ENCODE data around the gene SEC22C.

Gene SEC22C

GRCh38 chr3:42513121-42513520, 68.6 kb downstream of the SEC22C start:
- DNase-seq (ENCODE audit: low read depth): no peak

GRCh38 chr3:42511736-42512135, 70.0 kb downstream of the SEC22C start:
- DNase-seq (ENCODE audit: low read depth): no peak

GRCh38 chr3:42511201-42511600, 70.6 kb downstream of the SEC22C start:
- DNase-seq (ENCODE audit: low read depth): no peak

GRCh38 chr3:42510325-42510724, 71.4 kb downstream of the SEC22C start:
- DNase-seq (ENCODE audit: low read depth): no peak

GRCh38 chr3:42509111-42509510, 72.7 kb downstream of the SEC22C start:
- no peak for DNase-seq (ENCODE audit: low read depth)

- DNase-seq (ENCODE audit: low read depth): no peak
These were observed 73.2 kb downstream of the SEC22C start for GRCh38 chr3:42508562-42508961.

GRCh38 chr3:42507761-42508335, 73.9 kb downstream of the SEC22C start:
- no peak for DNase-seq (ENCODE audit: low read depth)

- no peak for DNase-seq (ENCODE audit: low read depth)
These were observed 74.5 kb downstream of the SEC22C start for GRCh38 chr3:42507252-42507651.

GRCh38 chr3:42505849-42506410, 75.8 kb downstream of the SEC22C start:
- no peak for DNase-seq (ENCODE audit: low read depth)

- DNase-seq (ENCODE audit: low read depth): no peak
These were observed 76.5 kb downstream of the SEC22C start for GRCh38 chr3:42505128-42505848.

- no peak for DNase-seq (ENCODE audit: low read depth)
These were observed 77.2 kb downstream of the SEC22C start for GRCh38 chr3:42504334-42505127.

GRCh38 chr3:42503957-42504333, 77.8 kb downstream of the SEC22C start:
- DNase-seq (ENCODE audit: low read depth): no peak

GRCh38 chr3:42503251-42503924, 78.4 kb downstream of the SEC22C start:
- DNase-seq (ENCODE audit: low read depth): no peak

- no peak for DNase-seq (ENCODE audit: low read depth)
These were observed 79.1 kb downstream of the SEC22C start, which contains the start of gene VIPR1 for GRCh38 chr3:42502429-42503250. Gene VIPR1, plus strand, starts transcription at chr3:42502643. Its CDS starts 93 bp downstream, at chr3:42502736.

GRCh38 chr3:42501681-42502428, 79.9 kb downstream of the SEC22C start:
- no peak for DNase-seq (ENCODE audit: low read depth)

- DNase-seq (ENCODE audit: low read depth): no peak
These were observed 80.5 kb downstream of the SEC22C start for GRCh38 chr3:42501321-42501680.

GRCh38 chr3:42500909-42501308, 80.9 kb downstream of the SEC22C start:
- no peak for DNase-seq (ENCODE audit: low read depth)

- no peak for DNase-seq (ENCODE audit: low read depth)
These were observed 81.7 kb downstream of the SEC22C start for GRCh38 chr3:42500091-42500490.

GRCh38 chr3:42499478-42499871, 82.3 kb downstream of the SEC22C start:
- DNase-seq (ENCODE audit: low read depth): no peak

GRCh38 chr3:42498791-42499477, 82.8 kb downstream of the SEC22C start:
- no peak for DNase-seq (ENCODE audit: low read depth)
